Activated CD4-positive, alpha-beta T cell treated with anti-CD3 and anti-CD28 coated beads for 48 hours (primary cell): ENCODE measurements around the gene PLCH1.

Source experiments
- DNase-seq: peaks from one replicate; pipeline ENCODE4 v3.0.0-alpha.2; 2020

The PLCH1 gene

DNA sequence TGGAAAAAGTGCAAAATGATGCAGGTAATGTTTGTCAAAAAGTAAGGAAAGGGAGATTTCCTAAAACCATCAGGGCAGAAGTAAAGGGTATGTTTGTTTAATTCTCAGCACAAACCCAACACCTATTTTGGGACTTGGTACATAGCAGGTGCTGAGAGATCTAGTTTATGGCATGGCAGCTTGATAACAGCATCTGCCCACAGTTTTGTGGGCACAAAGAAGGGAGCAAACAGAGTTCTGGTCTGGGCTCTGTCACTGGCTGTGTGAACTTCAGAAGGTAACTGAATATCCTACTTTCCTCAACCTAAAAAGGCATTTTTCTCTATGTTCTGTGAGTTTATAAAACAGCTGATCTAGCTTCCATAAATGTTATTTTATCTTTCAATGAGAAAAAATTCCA is 141.6 kb downstream of the PLCH1 start:
- DNase-seq: no peak

DNA sequence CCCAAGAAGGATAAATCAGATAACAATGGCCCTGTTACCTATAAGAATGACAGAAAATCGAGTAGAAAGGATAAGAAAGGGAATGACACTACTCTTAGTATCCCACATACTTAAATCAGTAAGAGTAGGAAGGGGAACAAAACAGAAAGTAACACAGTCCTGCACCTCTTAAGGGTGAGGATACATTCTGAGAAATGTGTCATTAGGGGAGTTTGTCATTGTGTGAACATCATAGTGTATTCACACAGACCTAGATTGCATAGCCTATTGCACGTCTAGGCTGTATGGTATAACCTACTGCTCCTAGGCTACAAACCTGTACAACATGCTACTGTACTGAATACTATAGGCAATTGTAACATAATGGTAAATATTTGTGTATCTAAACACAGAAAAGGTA is 142.6 kb downstream of the PLCH1 start:
- DNase-seq: no peak

DNA sequence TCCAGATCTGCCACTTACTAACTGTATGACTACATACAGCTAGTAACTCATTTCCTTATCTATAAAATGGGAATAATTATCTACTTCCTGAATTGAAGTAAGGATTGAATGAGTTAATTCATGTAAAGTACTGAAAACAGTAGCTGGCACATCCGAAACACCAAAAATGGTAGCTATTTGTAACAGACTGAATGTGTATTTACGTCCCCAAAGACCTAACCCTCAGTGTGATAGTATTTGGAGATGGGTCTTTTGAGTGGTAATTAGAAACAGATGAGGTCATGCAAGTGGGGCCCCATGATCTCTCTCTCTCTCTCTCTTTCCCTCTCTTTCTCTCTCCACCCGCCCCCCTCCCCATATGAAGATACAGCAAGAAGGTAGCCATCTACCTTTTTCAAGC is 146.2 kb downstream of the PLCH1 start:
- DNase-seq: no peak

DNA sequence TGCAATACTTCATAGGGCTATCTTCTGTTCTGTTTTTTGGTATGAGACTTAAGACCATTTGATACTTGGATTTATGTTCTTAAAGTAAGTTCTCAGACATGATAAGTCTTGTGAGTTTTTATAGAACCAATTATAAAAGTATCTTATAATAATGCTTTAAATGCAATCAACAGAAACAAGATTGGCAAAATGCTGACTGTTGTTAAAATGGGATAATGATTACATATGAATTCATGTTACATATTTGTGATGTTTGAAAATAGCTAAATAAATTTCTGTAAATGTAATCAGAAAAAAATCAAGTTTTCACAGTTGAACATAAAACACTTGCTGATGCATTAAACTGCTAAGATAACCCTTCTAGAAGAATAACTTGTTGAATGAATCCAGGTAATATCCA is 148.3 kb downstream of the PLCH1 start:
- DNase-seq: no peak

DNA sequence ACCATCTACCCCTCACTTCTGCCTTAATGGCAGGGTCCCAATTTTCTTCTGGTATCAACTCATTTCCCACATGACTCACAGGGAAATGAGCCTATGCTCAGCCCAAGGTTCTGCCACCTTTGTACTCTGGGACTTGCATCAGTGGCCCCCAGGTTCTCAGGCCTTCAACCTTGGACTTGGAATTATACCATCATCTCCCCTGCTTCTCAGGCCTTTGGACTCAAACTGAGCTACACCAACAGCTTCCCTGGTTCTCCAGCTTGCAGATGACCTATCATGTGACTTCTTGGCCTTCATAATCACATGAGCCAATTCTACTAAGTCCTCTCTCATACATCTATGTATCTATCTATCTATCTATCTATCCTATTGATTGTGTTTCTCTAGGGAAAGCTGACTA is 149.5 kb downstream of the PLCH1 start:
- DNase-seq: no peak

DNA sequence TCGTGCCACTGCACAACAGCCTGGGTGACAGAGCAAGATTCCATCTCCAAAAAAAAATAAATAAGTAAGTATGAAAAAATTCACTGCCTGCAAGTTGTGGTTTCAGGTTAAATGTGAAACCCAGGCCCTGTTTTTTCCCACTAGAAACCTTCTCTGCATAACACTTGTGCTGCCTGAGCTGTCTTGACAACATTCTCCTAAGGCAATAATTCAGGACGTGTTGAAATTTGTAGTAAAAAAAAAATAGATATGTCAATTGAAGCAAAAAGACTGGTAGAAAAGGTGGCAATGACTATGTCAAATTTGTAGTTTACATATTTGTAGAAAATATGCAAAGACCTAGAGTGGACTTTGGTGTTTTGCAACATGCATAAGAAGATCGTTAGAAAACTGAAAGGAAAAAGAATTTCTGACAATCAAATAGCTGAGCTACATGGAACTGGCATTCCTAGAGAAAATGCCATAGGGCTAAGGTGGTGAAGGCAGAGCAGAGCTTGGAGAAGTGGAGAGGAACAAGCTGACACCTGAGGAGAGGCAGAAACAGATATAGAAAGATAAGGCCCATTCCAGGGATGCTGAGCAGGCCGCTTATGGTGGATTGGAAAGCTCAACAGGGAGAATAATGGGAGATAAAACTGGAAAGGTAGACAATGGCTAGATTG is 150.2 kb downstream of the PLCH1 start:
- DNase-seq: no peak

DNA sequence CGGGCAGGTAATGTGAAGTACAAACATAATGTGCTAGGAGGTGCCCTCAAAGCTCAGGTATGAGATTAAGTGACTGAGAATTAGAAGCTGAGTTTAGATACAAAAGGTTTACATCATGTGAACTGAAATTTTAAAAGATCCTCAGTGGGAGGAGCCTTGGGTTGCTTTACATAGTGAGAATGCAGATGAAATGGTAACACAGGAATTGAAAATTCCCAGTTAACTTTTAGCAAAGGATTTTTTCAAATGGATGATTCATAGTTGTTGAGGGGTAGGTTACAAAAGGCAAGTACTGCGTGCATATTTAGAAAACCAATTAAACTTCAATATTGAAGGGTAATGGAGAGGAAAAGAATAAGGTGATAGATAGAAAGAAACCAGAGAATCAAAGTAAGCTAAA is 157.3 kb downstream of the PLCH1 start:
- DNase-seq: no peak

DNA sequence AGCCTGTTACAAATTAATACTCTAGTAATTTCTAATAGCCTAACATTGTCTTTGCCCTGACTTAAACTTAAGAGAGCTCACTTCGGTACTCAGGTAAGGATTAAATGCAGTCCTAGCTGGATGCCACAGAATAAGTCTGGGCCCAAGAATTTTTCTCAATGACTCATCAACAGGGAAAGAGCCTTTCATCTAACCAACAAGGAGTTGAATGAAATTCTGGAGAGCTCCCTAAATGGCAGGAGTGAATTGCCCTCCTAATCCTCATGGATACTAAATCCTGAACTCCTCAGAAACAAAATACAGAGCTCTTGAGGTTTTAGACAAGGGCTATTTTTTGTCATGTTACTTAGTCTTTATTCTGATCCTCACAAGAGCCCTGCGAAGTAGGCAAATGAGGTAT is 159.5 kb downstream of the PLCH1 start:
- DNase-seq: no peak

DNA sequence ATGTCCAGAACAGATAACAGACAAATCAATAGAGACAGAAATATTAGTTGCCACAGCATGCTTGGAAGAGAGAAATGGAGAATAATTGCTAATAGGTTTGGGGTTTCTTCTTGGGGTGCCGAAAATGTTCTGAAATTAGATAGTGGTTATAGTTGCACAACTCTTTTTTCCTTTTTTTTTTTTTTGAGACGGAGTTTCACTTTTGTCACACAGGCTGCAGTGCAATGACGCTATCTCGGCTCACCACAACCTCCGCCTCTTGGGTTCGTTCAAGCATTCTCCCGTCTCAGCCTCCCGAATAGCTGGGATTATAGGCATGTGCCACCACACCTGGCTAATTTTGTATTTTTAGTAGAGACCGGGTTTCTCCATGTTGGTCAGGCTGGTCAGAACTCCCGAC is 163.3 kb downstream of the PLCH1 start:
- peak; percentile 4 for DNase-seq

DNA sequence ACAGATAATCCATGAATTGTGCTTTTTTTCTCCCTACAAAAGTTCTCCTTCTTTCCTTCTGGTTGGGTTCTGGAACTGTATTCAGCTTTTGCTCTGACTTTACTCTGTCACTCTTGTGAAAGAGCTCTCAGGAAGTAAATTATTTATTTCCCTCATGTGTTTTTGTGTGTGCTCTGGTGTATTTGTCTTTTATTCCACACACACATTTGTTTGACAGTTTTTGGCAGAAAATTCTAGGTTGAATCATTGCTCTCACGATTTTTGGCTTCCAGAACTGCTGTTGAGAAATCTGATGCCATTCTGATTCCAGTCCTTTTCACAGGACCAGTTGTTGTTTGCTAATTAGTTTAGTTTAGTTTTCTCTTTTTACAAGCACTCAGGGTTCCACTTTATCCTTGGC is 172.8 kb downstream of the PLCH1 start:
- no peak for DNase-seq

DNA sequence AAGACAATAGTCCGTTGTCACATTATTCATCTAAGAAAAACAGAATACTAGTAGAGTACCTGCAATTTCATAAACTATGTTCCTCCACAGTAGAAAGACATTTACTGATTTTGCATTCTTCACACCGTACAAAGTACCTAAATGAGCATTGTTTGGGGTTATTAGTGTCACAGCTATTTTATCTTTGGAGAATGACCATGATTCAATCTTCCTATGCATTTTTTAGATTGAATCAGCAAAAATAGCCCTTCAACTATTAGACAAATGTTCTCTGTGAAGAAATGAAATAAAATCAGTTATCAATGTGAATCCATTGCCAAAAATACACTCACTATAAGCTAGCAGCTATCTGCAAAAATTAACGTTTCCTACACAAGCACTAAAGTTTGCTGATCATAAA is 176.6 kb downstream of the PLCH1 start:
- DNase-seq: no peak

DNA sequence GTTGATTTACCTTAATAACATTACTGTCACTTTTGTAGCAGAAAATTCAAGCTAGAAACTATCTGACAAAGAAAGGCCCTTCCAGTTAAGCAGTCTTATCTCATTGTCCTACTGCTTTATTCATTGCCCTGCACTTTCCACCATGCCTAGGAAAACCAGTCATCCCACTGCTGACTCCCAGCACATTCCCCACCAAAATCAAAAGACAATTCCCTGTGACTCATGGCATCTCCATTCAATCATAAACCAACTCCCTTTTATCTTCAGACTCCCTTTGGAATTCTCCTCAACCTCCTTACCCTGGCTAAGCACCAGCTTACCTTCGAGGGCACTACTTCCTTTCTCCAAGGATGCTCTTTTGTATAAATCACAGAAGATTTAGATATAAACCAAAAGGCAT is 184.3 kb downstream of the PLCH1 start:
- no peak for DNase-seq

DNA sequence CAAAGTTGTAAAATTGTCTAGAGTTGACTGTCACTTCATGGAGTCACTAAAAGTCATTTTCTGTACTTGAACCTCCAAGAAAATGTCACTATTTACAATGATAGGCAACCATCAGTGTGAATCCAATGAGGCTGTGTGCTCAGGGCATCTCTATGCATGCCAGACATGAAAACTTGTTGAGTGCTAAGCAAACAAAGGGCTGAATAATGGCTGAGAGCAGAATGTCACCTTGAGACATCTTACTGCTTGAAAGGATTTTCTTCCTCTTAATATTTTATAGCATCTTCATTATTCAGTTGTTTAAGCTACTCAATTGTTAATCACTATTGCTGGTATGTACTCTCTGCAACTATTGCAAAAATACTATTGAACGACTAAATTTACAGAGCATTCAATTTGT is 184.7 kb downstream of the PLCH1 start:
- DNase-seq: no peak

DNA sequence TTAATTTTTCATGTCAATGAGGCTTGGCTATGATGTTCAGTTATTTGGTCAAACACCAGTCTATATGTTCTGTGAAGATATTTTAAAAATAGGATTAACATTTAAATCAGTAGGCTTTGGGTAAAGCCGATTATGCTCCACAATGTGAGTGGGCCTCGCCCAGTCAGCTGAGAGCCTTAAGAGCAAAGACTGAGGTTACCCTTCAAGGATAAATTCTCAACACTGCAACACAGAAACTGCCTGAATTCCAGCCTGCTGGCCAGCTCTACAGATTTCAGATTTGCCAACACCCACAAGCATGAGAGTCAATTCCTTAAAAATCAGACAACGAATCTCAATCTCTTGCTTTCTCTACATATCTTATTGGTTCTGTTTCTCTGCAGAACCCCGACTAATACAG is 188.3 kb downstream of the PLCH1 start:
- DNase-seq: no peak

DNA sequence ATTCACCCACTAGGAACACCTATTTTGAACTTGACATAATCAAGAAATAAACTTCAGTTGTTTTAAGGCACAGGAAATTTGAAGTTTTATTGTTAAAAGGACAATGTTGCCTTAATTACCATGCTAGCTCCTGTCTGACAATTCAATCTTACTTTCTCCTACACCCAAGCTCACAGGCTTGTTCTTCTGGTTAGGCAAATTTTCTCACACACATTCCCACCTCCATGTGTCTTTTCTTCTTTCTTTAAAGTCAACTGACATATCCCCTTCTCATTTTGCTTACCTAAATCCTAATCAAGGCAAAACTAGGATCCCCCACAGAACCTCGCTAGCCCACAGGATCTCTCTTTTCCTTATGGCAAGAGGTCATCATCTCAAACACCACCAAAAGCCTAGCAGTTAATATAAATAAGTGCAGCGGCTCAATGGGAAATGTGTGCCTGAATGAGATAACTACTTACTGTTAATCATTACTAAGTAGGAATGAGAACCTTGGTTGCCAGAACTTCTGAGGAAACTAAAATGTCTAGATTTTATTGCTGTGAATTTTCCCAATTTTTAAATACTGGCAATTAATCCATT is 189.3 kb downstream of the PLCH1 start:
- no peak for DNase-seq

DNA sequence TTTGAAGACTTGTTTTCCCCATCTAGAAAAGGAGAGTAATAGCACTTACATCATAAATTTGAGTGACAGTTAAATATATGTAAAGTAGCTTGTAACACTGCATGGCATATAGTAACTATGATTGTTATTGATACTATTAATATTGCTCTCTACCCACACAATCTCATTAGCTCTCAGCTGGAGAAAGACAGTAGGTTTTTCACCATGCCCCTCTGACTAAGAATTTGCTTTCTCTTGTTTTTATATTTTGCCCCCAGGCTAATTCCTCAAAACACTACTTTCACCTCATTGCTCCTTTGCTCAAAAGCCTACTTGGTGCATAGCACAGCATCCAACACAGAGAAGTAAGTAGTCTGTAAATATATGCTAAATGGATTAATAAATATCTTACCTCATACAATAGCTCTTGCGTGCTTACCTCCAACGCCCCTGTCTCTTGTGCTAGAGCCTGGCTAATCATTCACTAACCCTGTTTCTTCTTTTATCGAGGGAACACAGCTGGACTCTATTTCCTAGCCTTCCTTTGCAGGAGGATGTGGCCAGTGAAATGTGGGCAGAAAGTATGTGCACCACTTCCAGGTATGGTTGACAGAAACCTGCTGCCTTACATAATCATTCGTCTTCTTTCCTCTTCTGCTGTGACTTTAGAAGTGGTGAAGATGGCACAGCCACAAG is 190.0 kb downstream of the PLCH1 start:
- no peak for DNase-seq

DNA sequence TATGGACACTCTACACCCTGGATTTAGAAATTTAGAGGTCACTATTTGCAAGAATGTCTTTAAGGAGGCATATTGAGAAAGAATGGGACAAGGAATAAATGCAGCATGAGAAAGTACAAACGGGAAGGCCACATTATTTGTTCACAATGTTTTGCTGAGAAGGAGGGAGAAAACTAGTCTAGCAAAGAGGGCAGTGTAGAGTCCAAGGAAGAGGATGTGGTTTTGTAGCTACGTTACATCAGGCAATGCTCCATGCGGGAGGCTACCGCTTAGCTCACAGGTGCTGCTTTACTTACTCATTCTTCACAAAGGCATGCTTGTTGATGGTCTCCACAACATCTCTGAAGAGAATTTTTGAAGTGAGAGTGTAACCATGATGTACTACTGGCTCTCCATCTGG is 191.1 kb downstream of the PLCH1 start:
- DNase-seq: no peak

DNA sequence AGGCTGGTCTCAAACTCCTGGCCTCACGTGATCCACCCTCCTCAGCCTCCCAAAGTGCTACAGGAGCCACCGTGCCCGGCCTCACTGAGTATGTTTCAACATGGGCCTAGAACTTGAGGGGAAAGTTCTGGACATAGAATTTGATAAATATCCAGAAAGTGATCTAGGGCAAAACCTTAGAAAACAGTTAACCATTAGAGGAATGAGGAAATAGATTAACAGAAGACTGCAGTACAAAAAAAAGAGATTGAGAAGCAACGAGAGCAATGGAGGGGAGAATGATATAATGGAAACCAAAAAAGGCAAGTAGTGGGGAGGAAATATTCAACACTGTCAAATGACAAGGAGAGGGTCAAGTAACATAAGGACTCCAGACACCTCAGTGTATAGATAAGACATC is 191.5 kb downstream of the PLCH1 start:
- no peak for DNase-seq

DNA sequence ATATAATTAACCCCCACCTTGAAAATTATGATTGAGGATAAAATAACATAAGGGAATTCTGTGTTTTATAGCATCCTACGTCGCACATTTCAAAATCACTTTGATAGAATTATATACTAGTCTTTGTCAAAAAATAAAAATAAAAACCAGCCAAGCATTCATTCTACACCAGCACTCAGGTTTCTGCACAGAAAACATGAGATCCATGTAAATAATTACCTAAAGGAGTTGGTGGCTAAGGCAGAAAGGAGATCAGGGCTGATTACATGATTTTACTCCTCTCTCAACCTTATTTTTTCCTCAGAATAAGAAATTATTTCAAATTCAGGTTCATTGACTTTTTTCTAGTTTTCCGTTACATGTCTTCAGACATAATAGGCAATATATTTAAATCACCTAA is 194.5 kb downstream of the PLCH1 start:
- no peak for DNase-seq

DNA sequence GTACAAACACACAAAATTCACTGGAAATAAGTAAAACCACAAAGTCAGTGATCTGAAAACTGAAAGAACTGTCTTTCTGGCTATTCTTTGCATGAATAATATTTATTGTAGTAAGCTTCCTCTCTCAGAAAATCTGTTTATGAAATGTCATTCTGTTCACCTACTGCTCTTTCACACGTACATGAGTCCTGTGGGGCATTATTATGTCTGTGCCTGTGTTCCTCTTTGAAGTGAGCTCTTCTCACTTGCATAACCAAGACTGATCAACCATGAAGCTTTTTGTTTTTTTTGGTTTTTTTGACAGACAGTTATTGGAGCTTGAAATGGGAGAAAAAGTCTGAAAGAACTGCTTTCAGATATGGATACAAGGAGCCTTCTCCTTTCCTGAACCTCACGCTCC is 195.8 kb downstream of the PLCH1 start:
- DNase-seq: no peak

DNA sequence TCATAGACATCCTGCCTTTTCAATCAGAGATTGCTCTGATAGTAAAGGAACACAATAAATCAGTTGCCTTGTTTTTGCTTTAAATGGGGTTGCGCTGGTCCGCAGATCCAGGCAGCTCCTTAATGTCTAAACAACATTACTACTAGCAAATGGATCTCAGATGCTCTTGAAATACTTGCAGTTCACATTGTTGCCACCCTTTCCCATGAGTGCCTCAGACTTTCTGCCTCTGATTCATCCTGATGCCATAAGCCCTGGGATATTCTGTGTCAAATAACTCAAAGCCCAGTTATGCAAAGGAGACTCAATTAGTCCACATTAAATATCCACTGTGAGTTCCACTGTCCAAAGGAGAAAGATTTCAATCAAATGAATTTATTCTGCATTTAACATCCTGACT is 196.7 kb downstream of the PLCH1 start:
- no peak for DNase-seq

DNA sequence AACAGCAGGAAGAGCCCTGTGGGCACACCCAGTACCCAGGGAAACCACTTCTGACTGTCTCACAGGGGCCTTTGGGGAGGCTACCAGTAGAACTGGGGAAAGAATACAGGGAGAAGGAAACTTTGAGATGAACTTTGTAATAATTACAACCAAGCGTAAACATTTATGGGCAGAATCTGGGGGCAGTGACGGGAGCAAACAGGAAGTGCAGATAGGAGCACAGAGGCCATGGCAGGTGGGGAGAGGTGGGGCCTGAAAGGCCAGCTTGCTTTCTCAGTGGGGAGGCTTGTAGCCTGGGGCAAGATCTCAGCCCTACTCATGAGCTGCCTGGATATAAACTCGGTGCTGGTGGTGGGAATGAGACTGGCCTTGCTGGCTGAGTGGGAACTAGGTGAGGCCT is 209.8 kb downstream of the PLCH1 start:
- no peak for DNase-seq

DNA sequence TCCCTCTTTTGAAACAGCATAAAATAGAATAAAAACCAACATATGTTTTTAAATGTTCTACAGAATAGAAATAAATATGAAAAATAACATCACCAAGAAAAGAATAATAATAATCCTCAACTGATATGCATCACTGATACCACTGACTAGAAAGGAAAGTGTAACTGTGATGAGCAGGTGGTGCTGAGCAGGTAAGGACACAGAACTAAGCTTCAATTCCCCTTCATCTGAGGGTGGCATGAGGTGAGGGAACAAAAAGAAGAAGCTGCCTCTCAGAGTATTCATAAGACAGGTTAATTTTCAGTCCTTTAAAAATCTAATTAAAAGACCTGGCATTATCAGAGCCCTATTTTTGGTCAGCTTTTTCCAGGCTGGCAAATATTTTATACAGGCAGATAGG is 216.3 kb downstream of the PLCH1 start:
- no peak for DNase-seq

DNA sequence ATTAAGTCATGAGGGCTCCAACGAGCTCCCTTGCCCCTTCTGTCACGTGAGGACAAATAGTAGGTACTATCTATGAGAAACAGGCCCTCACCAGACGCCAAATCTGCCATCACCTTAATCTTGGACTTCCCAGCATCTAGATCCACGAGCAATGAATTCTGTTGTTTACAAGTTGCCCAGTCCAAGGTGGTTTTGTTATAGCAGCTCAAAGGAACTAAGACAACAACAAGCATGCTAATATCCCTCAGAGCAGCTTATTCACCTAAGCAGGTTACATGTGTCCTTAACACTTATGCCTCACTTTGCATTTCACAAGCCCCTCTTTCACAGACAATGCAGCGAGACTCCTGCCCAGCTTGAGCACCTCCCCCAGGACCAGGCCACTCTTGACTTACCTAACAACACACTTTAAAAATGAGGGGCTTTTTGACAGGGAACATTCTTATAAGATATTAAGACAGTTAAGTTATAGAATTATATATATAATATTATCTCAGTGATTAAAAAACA is 219.5 kb downstream of the PLCH1 start:
- no peak for DNase-seq

DNA sequence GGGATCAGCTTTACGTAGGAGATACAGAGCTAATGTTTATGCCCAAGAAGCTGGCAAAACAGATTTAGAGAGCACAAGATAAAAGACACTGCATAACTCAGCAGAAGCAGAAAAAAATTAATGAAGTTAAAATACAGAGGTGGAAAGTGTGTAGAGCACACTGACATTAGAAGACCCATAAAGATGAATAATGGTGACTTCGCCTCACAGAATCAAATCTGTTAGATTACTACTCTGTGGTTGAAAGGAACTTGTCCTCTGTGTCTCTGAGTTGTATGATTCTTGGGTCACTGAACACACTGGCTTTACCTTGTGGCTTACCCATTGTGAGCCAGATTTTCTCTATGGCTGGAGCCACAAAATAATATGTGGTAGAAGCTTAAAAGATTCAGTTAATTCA is 224.4 kb downstream of the PLCH1 start:
- no peak for DNase-seq
